HG02970 (cell line): ENCODE results near the gene BCL2.

Source experiments
- ATAC-seq: cut with Tn5 transposase; IDR thresholded peaks from one replicate; pipeline ENCODE4 v1.9.1; 2021; ENCODE audit warnings: mild to moderate bottlenecking, moderate library complexity, moderate number of reproducible peaks; ENCODE audit not compliant: unreplicated experiment, low FRiP score

BCL2 gene

GRCh38 chr18:63312019-63312409 is 7.6 kb downstream of the BCL2 start:
- ATAC-seq, result peak; percentile 1

- ATAC-seq, result peak; percentile 51
These were observed 8.2 kb downstream of the BCL2 start for GRCh38 chr18:63311118-63312018.

GRCh38 chr18:63309422-63309821 is 10.1 kb downstream of the BCL2 start:
- ATAC-seq, result no peak

GRCh38 chr18:63307551-63308200 is 11.9 kb downstream of the BCL2 start:
- ATAC-seq, result no peak

GRCh38 chr18:63306819-63307550 is 12.6 kb downstream of the BCL2 start:
- ATAC-seq, result no peak

DNA sequence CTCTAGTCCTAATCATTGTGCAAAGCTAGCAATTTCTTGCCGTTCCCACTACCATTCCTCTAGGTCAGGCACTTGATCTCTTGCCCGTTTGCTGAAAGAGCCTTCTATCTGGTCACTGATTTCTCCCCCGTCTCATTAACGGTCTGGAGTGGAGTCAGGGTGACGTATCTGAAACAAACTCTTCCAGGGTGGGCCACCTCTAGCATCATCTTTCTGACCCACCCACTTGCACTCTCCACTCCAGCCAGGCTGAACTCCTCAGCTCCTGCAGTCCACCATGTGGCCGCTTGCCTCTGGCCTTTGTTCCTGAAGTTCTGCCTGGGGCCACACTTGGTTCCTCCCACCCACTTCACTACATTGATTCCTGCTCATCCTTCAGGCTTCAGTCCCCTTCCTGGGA is 13.3 kb downstream of the BCL2 start:
- no peak for ATAC-seq

- no peak for ATAC-seq
These were observed 16.0 kb downstream of the BCL2 start for GRCh38 chr18:63303547-63303946.

- no peak for ATAC-seq
These were observed 16.7 kb downstream of the BCL2 start for GRCh38 chr18:63302636-63303405.

DNA sequence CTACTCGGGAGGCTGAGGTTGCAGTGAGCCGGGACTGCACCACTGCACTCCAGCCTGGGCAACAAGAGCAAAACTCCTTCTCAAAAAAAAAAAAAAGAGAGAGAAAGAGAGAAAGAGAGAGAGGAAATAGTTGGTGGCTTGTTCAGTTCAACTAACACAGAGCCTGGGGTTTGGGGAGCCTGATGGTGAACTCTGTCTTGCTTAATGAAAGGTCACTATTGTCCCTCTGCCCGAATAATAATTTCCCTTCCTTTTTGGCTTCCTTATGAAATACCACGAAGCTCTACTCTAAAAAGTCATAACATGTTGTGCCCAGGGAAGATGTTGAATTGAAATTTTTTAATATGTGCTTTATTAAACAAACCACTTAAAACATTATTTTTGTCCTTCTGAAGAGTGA is 17.3 kb downstream of the BCL2 start:
- no peak for ATAC-seq

GRCh38 chr18:63301434-63301833 is 18.1 kb downstream of the BCL2 start:
- ATAC-seq, result no peak

DNA sequence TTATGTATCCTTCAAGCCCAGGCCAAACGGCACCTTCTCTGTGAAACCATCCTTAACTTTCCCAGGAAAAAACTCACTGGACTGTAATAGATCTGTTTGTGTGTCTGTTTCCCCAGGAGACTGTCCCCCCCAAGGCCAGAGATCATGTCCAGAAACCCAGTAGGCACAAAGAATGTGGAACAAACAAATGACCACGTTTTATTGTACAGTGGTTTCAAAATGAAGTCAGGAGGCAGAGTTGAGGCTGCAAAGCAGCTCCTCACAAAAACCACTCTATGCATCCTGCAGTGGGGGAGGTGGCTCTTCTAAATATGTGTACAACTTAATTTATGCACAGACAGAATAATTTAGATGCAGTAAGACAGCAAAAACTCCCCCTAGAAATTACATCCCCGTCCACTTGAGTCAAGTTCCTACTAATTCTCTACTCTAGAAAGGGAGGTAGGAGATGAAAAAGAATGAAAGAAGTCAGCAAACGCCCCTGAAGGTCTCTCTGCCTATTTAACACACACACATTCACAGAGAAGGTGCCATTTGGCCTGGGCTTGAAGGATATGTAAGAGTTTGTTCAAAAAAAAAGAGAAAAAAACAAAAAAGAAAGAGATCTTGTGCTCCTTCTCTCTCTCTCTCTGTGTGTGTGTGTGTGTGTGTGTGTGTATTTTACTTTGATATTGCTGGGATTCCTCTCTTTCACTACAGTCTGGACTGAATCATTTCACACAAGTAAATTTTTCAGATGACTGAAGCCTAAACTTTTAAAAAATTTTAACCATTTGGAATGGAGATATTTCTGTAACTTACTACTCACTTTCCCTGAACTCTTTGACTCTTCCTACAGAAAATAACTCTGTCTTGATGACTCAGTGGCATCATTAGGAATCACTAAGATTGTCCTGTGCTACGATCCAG is 19.5 kb downstream of the BCL2 start:
- ATAC-seq, result no peak

DNA sequence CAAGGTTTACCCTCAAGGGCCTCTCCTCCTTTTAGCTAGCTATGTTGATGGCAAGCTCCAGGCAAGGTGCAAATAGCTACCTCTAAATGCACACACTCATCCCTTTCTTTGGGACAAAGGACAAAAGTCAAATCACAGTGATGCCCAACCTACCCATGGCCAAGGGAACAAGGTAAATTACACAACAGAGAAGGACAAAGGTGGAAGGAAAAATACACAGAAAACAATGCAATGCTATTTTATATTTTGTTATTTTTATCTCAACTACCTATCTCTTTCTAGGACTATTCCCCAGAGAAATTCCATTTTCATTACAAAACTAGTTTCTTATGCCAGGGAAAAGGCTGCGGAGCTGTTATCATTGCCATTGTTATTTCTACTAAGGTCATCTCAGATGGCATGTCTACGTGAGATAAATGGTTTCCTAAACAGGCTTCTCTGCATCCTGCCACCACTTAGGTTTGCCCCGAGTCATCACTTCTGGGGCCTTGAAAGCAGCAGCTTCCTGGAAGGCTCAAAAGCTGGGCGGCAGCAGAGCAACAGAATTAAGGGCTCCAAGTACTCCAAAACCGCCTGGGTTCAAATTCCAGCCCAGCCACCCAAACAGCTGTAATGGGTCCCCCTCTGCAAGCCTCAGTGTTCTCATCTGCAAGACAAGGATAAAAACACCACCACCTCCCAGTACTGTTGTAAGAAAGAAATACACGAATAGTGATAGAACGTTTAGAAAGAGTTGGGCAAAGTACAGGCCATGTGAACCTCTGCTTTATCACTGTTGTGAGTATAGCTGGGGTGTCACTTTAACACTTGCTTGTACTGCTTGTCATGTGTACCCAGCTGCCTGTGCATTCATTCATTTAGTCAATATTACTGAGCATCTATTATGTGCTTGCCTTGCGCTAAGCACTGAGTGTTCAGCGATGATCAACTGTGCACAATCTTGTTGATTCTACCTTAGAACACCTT is 20.9 kb downstream of the BCL2 start:
- ATAC-seq, result no peak

DNA sequence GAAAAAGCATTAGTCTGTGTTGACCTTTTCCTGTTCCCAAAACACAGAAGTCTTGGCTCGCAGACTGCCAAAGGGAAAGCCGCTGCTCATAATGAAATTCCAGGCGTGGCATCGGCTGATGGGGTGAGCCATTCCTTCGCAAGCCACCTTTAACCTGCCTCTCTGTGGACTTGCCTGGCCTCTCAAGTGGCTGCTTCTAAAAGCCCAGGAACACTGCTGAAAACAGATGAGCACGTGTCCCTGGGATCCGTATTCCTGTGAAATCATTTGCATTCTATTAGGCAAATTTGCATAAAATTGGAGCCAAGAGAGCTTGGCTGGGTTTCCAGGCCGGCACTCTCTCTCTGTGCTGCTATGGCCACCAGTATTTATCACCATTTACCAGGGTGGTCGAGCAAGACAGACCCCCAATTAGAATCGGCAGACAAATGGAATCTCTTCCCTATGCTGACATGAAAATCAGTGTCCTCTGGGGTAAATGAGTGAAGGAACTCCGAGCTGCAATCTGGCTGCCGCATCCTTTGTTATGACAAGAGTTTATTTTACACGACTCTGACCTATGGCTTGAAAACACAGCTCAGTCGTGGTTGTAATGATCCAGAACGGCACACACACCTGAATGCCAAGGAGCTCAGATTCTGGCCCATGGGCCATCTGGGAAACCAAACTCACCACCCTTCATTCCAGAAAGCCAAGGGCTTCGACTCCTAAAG is 21.7 kb downstream of the BCL2 start:
- ATAC-seq, result no peak

- no peak for ATAC-seq
These were observed 25.6 kb downstream of the BCL2 start for GRCh38 chr18:63293935-63294334.

GRCh38 chr18:63292831-63293683 is 26.5 kb downstream of the BCL2 start:
- ATAC-seq, result peak; percentile 50

- no peak for ATAC-seq
These were observed 28.3 kb downstream of the BCL2 start for GRCh38 chr18:63291278-63291677.

DNA sequence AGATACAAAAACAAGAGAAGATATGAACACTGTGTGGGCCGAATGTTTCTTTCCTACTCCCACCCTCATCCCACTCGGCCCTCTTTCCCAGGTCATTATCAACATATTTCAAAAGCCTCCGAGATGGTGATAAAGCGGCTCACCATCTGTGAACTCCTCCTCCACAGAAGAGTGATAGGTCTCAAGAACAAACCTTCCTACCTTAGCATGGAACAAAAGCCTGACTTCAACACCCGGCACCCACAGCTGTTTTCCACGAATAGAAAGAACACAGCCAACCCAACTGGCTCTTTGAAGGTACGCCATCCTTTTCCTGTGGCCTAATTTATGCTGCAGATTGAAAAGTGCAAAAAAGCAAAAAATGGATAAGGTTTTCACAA is 28.8 kb downstream of the BCL2 start:
- no peak for ATAC-seq
